Body of pancreas (tissue), 4 donors: ENCODE data around the gene MEOX1.

Experiments used
- CTCF ChIP-seq, 7 experiments: fragments of 450-650 bp in 4 of 7; fragments of 200-600 bp in 3 of 7; sonication (generic) in 3 of 7; IDR thresholded peaks; one replicate each; pipeline ENCODE4 v1.5.1; 2016 to 2019; ENCODE audit warnings: antibody characterized with exemption in 7 of 7
- POLR2A ChIP-seq, 3 donors: fragments of 450-650 bp; IDR thresholded peaks; one replicate each; pipeline ENCODE4 v1.6.1; 2016; ENCODE audit warnings: antibody characterized with exemption in 3 of 3, mild to moderate bottlenecking in 2 of 3

- no peak for TF ChIP-seq CTCF (IDR thresholded peaks at IDR 0.05)
- TF ChIP-seq POLR2A (IDR thresholded peaks at IDR 0.05), result no peak
Measured at GRCh38 chr17:43598357-43599045, 63.2 kb downstream of the MEOX1 start.
